Endodermal cell (in vitro differentiated cells): ENCODE results near the gene FBXL16. TPM values are rescaled to one million over a fixed set of nuclear protein-coding genes. Genes with fewer than 3 reads are reported as not detected.

Experiments used
- DNase-seq: peaks from one replicate; pipeline ENCODE4 v3.0.0-alpha.2; 2017
- H3K27ac ChIP-seq: 2 replicates; pipeline ENCODE4 v1.5.1; 2013; ENCODE audit warnings: mild to moderate bottlenecking, low read depth, low read length, moderate library complexity
- H3K27me3 ChIP-seq: 2 replicates; pipeline ENCODE4 v1.6.1; 2013; ENCODE audit warnings: mild to moderate bottlenecking, low read length, moderate library complexity; ENCODE audit not compliant: insufficient read depth, control insufficient read depth, poor library complexity, severe bottlenecking
- H3K36me3 ChIP-seq: 2 replicates; pipeline ENCODE4 v1.7.0; 2013; ENCODE audit warnings: mild to moderate bottlenecking, low read length, moderate library complexity; ENCODE audit not compliant: control insufficient read depth, insufficient read depth
- H3K4me1 ChIP-seq: one replicate; pipeline ENCODE4 v1.7.0; 2013; ENCODE audit warnings: low read length; ENCODE audit not compliant: control insufficient read depth, insufficient read depth
- H3K4me3 ChIP-seq: 2 replicates; pipeline ENCODE4 v1.5.1; 2013; ENCODE audit warnings: mild to moderate bottlenecking, low read length, moderate library complexity
- H3K9ac ChIP-seq: 2 replicates; pipeline ENCODE4 v1.6.1; 2013; ENCODE audit warnings: mild to moderate bottlenecking, low read length, moderate library complexity; ENCODE audit not compliant: poor library complexity, severe bottlenecking; ENCODE audit errors: extremely low read depth
- H3K9me3 ChIP-seq: 2 replicates; pipeline ENCODE4 v1.6.1; 2013; ENCODE audit warnings: mild to moderate bottlenecking, low read length, moderate library complexity; ENCODE audit not compliant: control insufficient read depth
- H3K27ac Mint-ChIP-seq: 2 replicates; pipeline ENCODE4 v1.8.0; 2020; ENCODE audit warnings: mixed read lengths
- H3K27me3 Mint-ChIP-seq: 2 replicates; pipeline ENCODE4 v1.8.0; 2021; ENCODE audit warnings: mild to moderate bottlenecking, mixed read lengths; ENCODE audit not compliant: insufficient read depth
- H3K36me3 Mint-ChIP-seq: 2 replicates; pipeline ENCODE4 v1.8.0; 2020; ENCODE audit warnings: low read depth, mixed read lengths
- H3K4me1 Mint-ChIP-seq: 2 replicates; pipeline ENCODE4 v1.8.0; 2020; ENCODE audit warnings: mixed read lengths
- H3K4me3 Mint-ChIP-seq: 2 replicates; pipeline ENCODE4 v1.8.0; 2020; ENCODE audit warnings: mild to moderate bottlenecking, moderate library complexity, mixed read lengths
- H3K9me3 Mint-ChIP-seq: 2 replicates; pipeline ENCODE4 v1.8.0; 2020; ENCODE audit warnings: mild to moderate bottlenecking, mixed read lengths
- WGBS, 2 experiments: methylation state at CpG; one replicate each; pipeline versions ENCODE4 v1.1.5 to v1.1.7; 2013; ENCODE audit warnings: missing lambda C conversion rate in 2 of 2, mixed read lengths in 1 of 2; ENCODE audit not compliant: insufficient coverage in 1 of 2, insufficient read length in 1 of 2; 5-methylcytosine and 5-hydroxymethylcytosine counted together
- total RNA-seq, 2 donors: library from RNA; stranded (reverse); fragmentation: NEBNext Ultra II Directional in 1 of 2; extraction: Animal tissue kit (Norgen Biotek cat#: 25700) in 1 of 2; gene quantifications; 2 replicates in 1 of 2; 3 replicates in 1 of 2; pipeline ENCODE4 v1.2.1, GENCODE V29; 2021
- TF ChIP-seq, protein P1 (sequence below): fragments of 200-600 bp; sonication (generic); conservative IDR thresholded peaks from 2 replicates; pipeline ENCODE4 v1.5.0; 2021; ENCODE audit warnings: antibody characterized with exemption, mild to moderate bottlenecking

FBXL16 gene
- total RNA-seq, 2 donors from 2014 or later: 0.38 to 2.2 TPM

DNA sequence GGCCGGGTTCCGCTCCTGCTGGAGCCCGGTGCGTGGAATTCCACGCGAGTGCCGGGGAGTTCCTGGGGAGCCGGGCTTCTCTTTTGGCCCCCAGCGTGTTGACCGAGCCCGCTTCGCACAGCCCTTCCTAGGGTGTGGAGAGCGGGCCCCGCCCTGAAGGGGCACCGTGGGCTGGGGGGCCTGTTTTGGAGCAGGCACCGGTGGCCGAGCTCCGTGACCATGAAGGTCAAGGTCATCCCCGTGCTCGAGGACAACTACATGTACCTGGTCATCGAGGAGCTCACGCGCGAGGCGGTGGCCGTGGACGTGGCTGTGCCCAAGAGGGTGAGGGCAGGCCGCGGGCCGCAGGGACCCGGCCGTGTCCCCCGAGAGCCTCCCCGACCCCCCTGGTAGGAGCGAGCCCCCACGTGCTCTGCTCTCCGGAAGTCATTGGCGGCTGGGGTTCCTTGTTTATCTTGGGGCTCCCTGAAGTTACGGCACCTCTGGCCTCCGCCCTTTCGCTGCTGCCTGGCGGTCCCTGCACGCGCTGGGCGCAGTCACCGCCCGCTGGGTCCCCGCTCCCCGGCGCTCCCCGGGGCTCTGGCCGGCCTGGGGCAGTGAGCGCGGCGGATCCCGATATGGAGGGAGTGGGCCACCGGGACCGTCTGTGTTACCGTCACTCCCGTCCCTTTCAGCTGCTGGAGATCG is 21.8 kb upstream of the FBXL16 start:
- peaks cover 3% of the 10 kb centered on the region for H3K4me1 ChIP-seq
- no peak overlapping the region for H3K9ac ChIP-seq
- peaks cover 15% of the 10 kb centered on the region for H3K27me3 Mint-ChIP-seq
- peaks cover 3% of the 10 kb centered on the region for H3K36me3 Mint-ChIP-seq
- H3K4me1 Mint-ChIP-seq: no peaks in the 10 kb centered on the region
- H3K36me3 ChIP-seq: no peaks in the 10 kb centered on the region
- H3K4me3 ChIP-seq: peak overlapping the region; percentile 79
- TF ChIP-seq, protein P1, sequence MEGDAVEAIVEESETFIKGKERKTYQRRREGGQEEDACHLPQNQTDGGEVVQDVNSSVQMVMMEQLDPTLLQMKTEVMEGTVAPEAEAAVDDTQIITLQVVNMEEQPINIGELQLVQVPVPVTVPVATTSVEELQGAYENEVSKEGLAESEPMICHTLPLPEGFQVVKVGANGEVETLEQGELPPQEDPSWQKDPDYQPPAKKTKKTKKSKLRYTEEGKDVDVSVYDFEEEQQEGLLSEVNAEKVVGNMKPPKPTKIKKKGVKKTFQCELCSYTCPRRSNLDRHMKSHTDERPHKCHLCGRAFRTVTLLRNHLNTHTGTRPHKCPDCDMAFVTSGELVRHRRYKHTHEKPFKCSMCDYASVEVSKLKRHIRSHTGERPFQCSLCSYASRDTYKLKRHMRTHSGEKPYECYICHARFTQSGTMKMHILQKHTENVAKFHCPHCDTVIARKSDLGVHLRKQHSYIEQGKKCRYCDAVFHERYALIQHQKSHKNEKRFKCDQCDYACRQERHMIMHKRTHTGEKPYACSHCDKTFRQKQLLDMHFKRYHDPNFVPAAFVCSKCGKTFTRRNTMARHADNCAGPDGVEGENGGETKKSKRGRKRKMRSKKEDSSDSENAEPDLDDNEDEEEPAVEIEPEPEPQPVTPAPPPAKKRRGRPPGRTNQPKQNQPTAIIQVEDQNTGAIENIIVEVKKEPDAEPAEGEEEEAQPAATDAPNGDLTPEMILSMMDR: no peak
- H3K9me3 Mint-ChIP-seq: no peaks in the 10 kb centered on the region
- WGBS, 2 experiments: 3 to 4% methylated on average over 37 to 61 of the region's 61 CpGs
- no peak overlapping the region for H3K27ac ChIP-seq
- H3K27me3 ChIP-seq: peaks cover 19% of the 10 kb centered on the region
- no peak for DNase-seq
- no peaks in the 10 kb centered on the region for H3K9me3 ChIP-seq
- peak overlapping the region; percentile 44 for H3K4me3 Mint-ChIP-seq
- no peak overlapping the region for H3K27ac Mint-ChIP-seq

DNA sequence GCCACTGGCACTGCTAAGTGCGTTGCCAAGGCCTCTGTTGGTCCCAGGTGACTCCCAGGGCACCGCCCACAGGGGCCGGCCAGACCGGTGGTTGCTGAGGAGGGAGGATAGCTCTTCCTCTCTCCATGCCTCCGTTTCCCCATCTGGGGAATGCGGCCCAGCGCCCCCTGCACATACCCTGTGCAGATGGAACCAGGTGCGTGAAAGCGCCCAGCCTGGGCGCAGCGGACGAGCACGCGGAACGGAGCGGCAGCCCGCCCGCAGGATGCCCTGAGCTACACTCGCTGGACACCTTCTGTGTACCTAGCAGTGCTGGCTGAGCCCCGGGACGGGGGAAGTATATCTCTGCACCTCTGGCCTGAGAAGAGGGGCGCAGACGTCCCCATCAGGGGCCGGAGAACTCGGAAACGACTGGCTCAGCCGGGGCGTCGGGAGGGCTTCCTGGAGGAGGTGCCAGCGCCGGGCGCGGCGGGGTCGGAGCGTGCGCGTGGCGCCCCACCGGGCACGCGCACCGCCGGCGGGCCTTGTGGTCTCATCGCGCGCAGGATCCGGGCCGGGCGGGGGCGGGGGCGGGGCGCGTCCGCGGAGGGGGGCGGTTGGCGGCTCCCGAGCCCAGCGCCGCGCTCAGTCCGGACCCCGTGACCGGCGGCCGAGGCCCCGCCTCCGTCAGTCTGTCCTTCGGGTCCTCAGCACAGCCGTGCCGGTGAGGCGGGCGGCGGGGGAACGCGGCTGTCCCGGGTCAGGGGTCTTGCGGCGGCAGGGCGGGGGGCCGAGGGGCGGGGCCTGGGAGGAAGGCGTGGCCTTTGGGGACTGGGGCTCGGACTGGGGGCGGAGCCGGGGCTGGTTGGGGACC is 21.1 kb upstream of the FBXL16 start, which contains the start of the genes CCDC78 and HAGHL:
Gene CCDC78, minus strand, starts transcription at position 6 of the 853 bp plus-strand sequence. CDS start 76 bp downstream, outside the sequence.
Gene HAGHL, plus strand, starts transcription at position 669 of the 853 bp plus-strand sequence. CDS start 404 bp downstream, outside the sequence.
- Histone ChIP-seq H3K9ac (no peak within 1 kb of the TSS), H3K9me3 (no peaks in the 10 kb centered on the region), H3K27ac (no peak within 1 kb of the TSS), H3K36me3 (no peaks in the 10 kb centered on the region), H3K4me3 (peak within 1 kb of the TSS; percentile 79), H3K27me3 (peaks cover 19% of the 10 kb centered on the region), H3K4me1 (peaks cover 3% of the 10 kb centered on the region)
- H3K36me3 Mint-ChIP-seq: no peaks in the 10 kb centered on the region
- no peaks in the 10 kb centered on the region for H3K4me1 Mint-ChIP-seq
- peak; percentile 92 for DNase-seq
- TF ChIP-seq, protein P1: no peak
- peaks cover 15% of the 10 kb centered on the region for H3K27me3 Mint-ChIP-seq
- H3K9me3 Mint-ChIP-seq: no peaks in the 10 kb centered on the region
- peak within 1 kb of the TSS; percentile 53 for H3K4me3 Mint-ChIP-seq
- no peak within 1 kb of the TSS for H3K27ac Mint-ChIP-seq
- WGBS, 2 experiments: 2 to 3% methylated on average over 11 to 88 of the region's 88 CpGs

DNA sequence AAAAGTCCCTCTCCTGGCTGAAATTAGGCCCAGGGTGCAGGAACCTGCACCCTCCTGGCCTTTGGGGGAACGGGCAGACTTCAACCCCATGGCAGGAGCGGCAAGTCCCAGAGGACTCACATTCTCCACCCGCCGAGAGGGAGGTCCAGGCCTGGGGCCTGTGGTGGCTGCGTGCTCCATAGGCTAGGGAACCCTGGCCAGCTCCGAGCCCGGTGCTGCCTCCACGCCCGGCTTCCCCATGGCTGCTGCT is 20.5 kb upstream of the FBXL16 start:
- Histone ChIP-seq H3K36me3 (no peaks in the 10 kb centered on the region), H3K4me1 (peaks cover 3% of the 10 kb centered on the region), H3K27me3 (peaks cover 19% of the 10 kb centered on the region), H3K9ac (no peak overlapping the region), H3K9me3 (no peaks in the 10 kb centered on the region), H3K27ac (no peak overlapping the region), H3K4me3 (no peak overlapping the region)
- no peaks in the 10 kb centered on the region for H3K36me3 Mint-ChIP-seq
- no peaks in the 10 kb centered on the region for H3K4me1 Mint-ChIP-seq
- DNase-seq: no peak
- TF ChIP-seq, protein P1: no peak
- peak overlapping the region; percentile 53 for H3K4me3 Mint-ChIP-seq
- 48 to 60% methylated on average over 1 to 9 of the region's 9 CpGs for WGBS, 2 experiments
- H3K27ac Mint-ChIP-seq: no peak overlapping the region
- no peaks in the 10 kb centered on the region for H3K9me3 Mint-ChIP-seq
- peaks cover 15% of the 10 kb centered on the region for H3K27me3 Mint-ChIP-seq
